Caco-2 (cell line): Measurements from ENCODE around the gene ABLIM2. TPM values are rescaled to one million over a fixed set of nuclear protein-coding genes. Genes with fewer than 3 reads are reported as not detected.

ENCODE experiments used
- BruUV-seq: library from RNA; stranded (reverse); fragments of 400-500 nt; replicated peaks from 2 replicates; lab custom pipeline; 2021; lab: Mats Ljungman, UMichigan
- CTCF ChIA-PET: fragments of 300-600 bp; sonication (Branson Sonifier 250); formaldehyde crosslinking; loops from one replicate; lab custom pipeline; 2022; ENCODE audit warnings: antibody characterized with exemption; lab: Charles Lee
- POLR2A ChIA-PET: fragments of 300-600 bp; sonication (Branson Sonifier 250); formaldehyde crosslinking; loops from one replicate; lab custom pipeline; 2022; ENCODE audit warnings: antibody characterized with exemption; lab: Charles Lee
- DNase-seq, 2 experiments: peaks; one replicate each; pipeline versions ENCODE4 v3.0.0 to v3.0.0-alpha.2; 2020 to 2022
- H3K27me3 ChIP-seq: replicated peaks from 2 replicates; pipeline ENCODE4 v1.6.0; 2011; ENCODE audit warnings: low read length; ENCODE audit not compliant: control insufficient read depth, insufficient read depth
- H3K36me3 ChIP-seq: 2 replicates; pipeline ENCODE4 v1.5.1; 2011; ENCODE audit warnings: low read length; ENCODE audit not compliant: control insufficient read depth, insufficient read depth
- H3K4me1 ChIP-seq: fragments of 250-450 bp; sonication (Bioruptor Pico); 2 replicates; pipeline ENCODE4 v1.5.1; 2020; ENCODE audit warnings: mild to moderate bottlenecking
- H3K4me3 ChIP-seq: 2 replicates; pipeline ENCODE4 v1.5.1; 2011; ENCODE audit warnings: low read depth, mild to moderate bottlenecking, control low read depth, low read length
- H3K9me3 ChIP-seq: fragments of 250-450 bp; sonication (Bioruptor Pico); 2 replicates; pipeline ENCODE4 v1.5.1; 2020; ENCODE audit warnings: mild to moderate bottlenecking, moderate library complexity
- H3K27ac Mint-ChIP-seq: one replicate; pipeline ENCODE4 v1.8.0; 2022; ENCODE audit warnings: mixed read lengths; ENCODE audit not compliant: unreplicated experiment
- H3K27me3 Mint-ChIP-seq: one replicate; pipeline ENCODE4 v1.8.0; 2022; ENCODE audit warnings: mixed read lengths; ENCODE audit not compliant: insufficient read depth, unreplicated experiment
- H3K36me3 Mint-ChIP-seq: one replicate; pipeline ENCODE4 v1.8.0; 2022; ENCODE audit warnings: mild to moderate bottlenecking, mixed read lengths; ENCODE audit not compliant: insufficient read depth, unreplicated experiment
- H3K4me1 Mint-ChIP-seq: one replicate; pipeline ENCODE4 v1.8.0; 2022; ENCODE audit warnings: low read depth, mixed read lengths; ENCODE audit not compliant: unreplicated experiment
- H3K4me3 Mint-ChIP-seq: one replicate; pipeline ENCODE4 v1.8.0; 2022; ENCODE audit warnings: mild to moderate bottlenecking, moderate library complexity, mixed read lengths; ENCODE audit not compliant: unreplicated experiment
- H3K9me3 Mint-ChIP-seq: one replicate; pipeline ENCODE4 v1.8.0; 2022; ENCODE audit warnings: mixed read lengths; ENCODE audit not compliant: unreplicated experiment
- intact Hi-C: fragments of 100-400 bp; cut with micrococcal nuclease; formaldehyde crosslinking; loops from one replicate; pipeline ENCODE4 v1.10.0; 2022; ENCODE audit not compliant: unreplicated experiment
- total RNA-seq: library from RNA; stranded (reverse); gene quantifications from 2 replicates; pipeline ENCODE4 v1.2.3, GENCODE V29; 2022
- TF ChIP-seq, protein P1 (sequence below), 2 experiments: fragments of 200-600 bp in 1 of 2; IDR thresholded peaks; 1 replicate in 1 of 2; 2 replicates in 1 of 2; pipeline versions ENCODE4 v1.5.1 to v1.8.0; 2011 to 2022; ENCODE audit warnings: antibody characterized with exemption in 1 of 2, control low read depth in 1 of 2, inconsistent platforms in 1 of 2, low read depth in 1 of 2, low read length in 1 of 2, mild to moderate bottlenecking in 1 of 2, moderate library complexity in 1 of 2; ENCODE audit not compliant: insufficient read depth in 1 of 2, severe bottlenecking in 1 of 2, unreplicated experiment in 1 of 2

Gene ABLIM2
- total RNA-seq, 1 experiment from 2014 or later: 0.23 TPM

DNA sequence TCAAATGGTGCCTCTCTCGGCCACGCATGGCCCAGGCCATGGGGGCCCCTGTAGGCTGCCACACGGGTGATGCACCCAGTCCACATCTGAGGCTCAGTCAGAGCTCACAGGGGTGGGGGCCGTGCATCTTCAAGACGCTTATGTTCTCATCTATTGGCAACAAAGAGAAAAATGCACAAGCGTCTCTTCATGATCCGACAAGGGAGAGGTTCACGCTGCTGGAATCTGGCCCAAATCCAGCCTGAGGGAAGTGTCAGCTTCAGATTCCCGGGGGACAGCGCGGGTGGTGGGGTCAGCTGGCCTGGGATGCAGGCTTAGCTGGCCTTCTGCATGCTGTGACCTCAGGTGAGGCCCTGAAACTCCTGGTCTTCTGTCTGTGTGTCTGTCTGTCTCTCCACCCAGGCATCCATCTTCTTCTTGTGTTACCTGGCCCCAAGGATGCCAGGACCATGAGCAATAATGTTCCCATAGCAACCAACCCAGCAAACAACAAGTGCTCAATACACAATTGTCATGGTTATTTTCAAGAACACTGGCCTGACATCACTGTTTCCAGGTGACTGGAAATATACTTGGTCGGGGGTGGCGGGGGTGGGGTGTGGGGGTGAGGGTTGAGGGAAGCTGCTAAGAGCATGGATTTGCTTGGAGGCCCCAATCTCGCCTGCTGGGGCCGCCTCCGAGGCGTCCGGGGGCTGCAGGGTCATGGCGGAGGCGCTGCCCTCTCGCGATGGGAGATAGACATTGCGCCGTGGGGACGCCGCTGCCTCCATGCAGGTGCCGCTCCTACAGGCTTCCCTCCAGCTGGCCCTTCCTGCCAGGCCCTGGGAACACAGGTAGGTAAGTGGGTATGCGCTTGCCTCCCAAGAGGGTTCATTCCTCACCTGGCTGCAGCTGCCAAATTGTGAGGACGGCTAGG, 48.3 kb downstream of the ABLIM2 start:
- Histone ChIP-seq H3K36me3 (no peaks in the 10 kb centered on the region), H3K27me3 (no peaks in the 10 kb centered on the region), H3K9me3 (no peaks in the 10 kb centered on the region), H3K4me3 (no peak overlapping the region), H3K4me1 (peaks cover 7% of the 10 kb centered on the region)
- no peak overlapping the region for H3K27ac Mint-ChIP-seq
- CTCF ChIA-PET: interaction anchor here (0.6 kb wide), 1 partner anchor 128 kb away, joined by 3 read pairs; no protein-coding TSS in a partner anchor
- H3K36me3 Mint-ChIP-seq: no peaks in the 10 kb centered on the region
- H3K27me3 Mint-ChIP-seq: peaks cover 7% of the 10 kb centered on the region
- BruUV-seq: no TSS peak
- H3K4me1 Mint-ChIP-seq: peaks cover 7% of the 10 kb centered on the region
- TF ChIP-seq, protein P1, sequence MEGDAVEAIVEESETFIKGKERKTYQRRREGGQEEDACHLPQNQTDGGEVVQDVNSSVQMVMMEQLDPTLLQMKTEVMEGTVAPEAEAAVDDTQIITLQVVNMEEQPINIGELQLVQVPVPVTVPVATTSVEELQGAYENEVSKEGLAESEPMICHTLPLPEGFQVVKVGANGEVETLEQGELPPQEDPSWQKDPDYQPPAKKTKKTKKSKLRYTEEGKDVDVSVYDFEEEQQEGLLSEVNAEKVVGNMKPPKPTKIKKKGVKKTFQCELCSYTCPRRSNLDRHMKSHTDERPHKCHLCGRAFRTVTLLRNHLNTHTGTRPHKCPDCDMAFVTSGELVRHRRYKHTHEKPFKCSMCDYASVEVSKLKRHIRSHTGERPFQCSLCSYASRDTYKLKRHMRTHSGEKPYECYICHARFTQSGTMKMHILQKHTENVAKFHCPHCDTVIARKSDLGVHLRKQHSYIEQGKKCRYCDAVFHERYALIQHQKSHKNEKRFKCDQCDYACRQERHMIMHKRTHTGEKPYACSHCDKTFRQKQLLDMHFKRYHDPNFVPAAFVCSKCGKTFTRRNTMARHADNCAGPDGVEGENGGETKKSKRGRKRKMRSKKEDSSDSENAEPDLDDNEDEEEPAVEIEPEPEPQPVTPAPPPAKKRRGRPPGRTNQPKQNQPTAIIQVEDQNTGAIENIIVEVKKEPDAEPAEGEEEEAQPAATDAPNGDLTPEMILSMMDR (IDR thresholded peaks at IDR 0.05; ENCODE audit: insufficient read depth in 1 of 2, low read depth in 1 of 2, low read length in 1 of 2, severe bottlenecking in 1 of 2, unreplicated experiment in 1 of 2): no peak
- no peaks in the 10 kb centered on the region for H3K9me3 Mint-ChIP-seq
- no peak for DNase-seq
- intact Hi-C loops: no loop called here
- H3K4me3 Mint-ChIP-seq: no peak overlapping the region
- POLR2A ChIA-PET: no interaction called here

DNA sequence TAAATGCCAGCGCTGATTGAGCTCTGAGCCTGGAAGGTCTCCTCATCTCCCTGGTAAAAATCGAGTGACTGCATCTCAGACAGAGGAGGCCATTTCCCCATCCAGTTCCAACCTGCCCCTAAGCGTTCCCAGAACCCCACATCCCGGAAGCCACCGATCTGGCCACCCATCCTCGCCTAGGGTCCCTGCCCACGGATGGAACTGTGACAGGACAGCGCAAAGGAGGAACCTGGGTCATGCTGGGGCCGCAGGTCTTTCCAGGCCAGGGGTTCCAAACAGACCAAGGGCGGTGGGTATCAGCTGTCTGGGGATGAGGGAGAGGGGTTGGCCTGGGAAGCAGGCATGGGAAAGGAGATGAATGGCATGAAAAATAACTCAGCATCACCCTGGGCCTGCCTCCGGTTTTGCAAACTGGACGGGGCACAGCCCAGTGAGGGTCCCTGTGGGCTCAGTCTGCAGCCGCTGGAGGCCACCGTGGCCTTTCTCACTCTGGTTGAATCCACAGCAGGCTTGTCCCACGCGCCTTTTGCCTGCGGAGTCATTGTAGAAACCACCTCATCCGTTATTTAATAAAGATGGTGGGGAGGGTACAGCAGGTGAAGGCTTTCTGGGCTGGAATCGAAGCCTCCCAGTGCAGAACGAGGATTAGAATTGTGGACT, 49.1 kb downstream of the ABLIM2 start:
- BruUV-seq: no TSS peak

DNA sequence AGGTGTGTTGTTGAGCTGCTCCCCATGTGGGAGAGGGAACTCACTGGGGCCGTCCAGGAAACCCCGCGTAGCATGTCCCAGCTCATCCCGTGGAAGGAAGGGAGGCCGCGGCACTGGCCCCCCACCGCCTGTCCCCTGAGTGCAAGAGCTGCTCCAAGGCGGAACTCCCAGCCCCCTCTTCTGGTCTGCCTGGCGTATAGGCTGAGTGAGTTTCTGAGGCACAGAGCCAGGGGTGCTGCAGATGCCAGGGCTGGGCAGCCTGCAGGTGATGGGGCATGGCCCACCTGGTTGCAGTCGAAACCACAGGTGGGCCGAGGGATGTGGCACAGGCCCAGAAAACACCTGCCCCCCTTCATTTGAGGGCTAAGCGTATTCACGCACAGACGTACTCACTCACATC, 49.6 kb downstream of the ABLIM2 start:
- Mint-ChIP-seq H3K36me3 (no peaks in the 10 kb centered on the region), H3K27me3 (peaks cover 8% of the 10 kb centered on the region), H3K27ac (no peak overlapping the region), H3K4me1 (peaks cover 7% of the 10 kb centered on the region), H3K4me3 (no peak overlapping the region), H3K9me3 (no peaks in the 10 kb centered on the region)
- TF ChIP-seq, protein P1 (IDR thresholded peaks at IDR 0.05; ENCODE audit: insufficient read depth in 1 of 2, low read depth in 1 of 2, low read length in 1 of 2, severe bottlenecking in 1 of 2, unreplicated experiment in 1 of 2): no peak
- peaks cover 7% of the 10 kb centered on the region for H3K4me1 ChIP-seq
- no peak for DNase-seq
- BruUV-seq: no TSS peak
- POLR2A ChIA-PET: no interaction called here
- no peaks in the 10 kb centered on the region for H3K27me3 ChIP-seq
- H3K4me3 ChIP-seq: no peak overlapping the region
- H3K9me3 ChIP-seq: no peaks in the 10 kb centered on the region
- CTCF ChIA-PET: no interaction called here
- no peaks in the 10 kb centered on the region for H3K36me3 ChIP-seq
- intact Hi-C loops: no loop called here

More for the DNA sequence above, 49.1 kb downstream of the ABLIM2 start:
- intact Hi-C loops: no loop called here
- no peak overlapping the region for H3K4me3 Mint-ChIP-seq
- ChIA-PET POLR2A (no interaction called here), CTCF (no interaction called here)
- H3K36me3 ChIP-seq: no peaks in the 10 kb centered on the region
- no peaks in the 10 kb centered on the region for H3K9me3 Mint-ChIP-seq
- no peaks in the 10 kb centered on the region for H3K36me3 Mint-ChIP-seq
- H3K27me3 ChIP-seq: no peaks in the 10 kb centered on the region
- DNase-seq: no peak
- peaks cover 7% of the 10 kb centered on the region for H3K4me1 ChIP-seq
- no peak overlapping the region for H3K27ac Mint-ChIP-seq
- H3K9me3 ChIP-seq: no peaks in the 10 kb centered on the region
- H3K4me1 Mint-ChIP-seq: peaks cover 7% of the 10 kb centered on the region
- TF ChIP-seq, protein P1 (IDR thresholded peaks at IDR 0.05; ENCODE audit: insufficient read depth in 1 of 2, low read depth in 1 of 2, low read length in 1 of 2, severe bottlenecking in 1 of 2, unreplicated experiment in 1 of 2): no peak
- H3K4me3 ChIP-seq: no peak overlapping the region
- peaks cover 8% of the 10 kb centered on the region for H3K27me3 Mint-ChIP-seq
